GM19240 (cell line): ENCODE measurements around the gene TBC1D9.

Source experiments
- DNase-seq: peaks from one replicate; pipeline ENCODE4 v3.0.0; 2011; ENCODE audit warnings: low spot score; ENCODE audit not compliant: insufficient read length

The TBC1D9 gene

DNA sequence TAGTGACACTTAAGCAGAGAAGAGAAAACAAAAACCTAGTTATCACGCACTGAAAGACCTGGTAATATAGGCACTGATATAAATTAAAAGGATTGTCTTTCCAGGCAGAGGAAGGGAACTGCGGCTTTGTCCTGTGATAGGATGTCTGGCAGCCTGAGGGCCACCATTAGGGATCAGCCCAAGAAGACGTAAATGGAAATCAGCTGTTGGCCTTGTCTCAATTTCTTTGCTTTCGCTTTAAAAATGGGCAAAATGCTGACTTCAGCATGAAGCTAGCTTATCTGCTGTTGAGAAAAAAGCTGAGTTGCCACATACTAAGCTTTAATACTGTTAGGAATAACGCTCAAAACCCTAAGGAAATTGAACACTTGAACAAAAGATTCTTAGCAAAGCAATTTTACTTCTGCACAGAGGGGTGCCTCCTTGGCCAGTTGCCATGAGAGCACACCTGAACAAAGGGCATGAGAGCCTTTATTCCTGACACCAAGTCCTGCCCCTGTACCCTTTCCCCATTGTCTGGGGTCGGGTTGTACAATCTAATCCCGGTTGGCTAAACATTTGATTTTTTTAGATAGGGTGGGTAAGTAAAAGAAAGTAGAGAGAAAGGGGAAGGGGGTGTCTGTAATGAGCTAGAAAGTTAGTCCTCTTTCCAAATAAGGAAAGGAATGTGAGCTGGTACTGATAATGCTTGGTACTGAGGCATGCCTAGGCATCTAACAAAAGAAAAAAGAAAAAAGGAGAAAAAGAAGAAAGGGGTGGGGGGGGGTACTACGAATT lies 102.3 kb downstream of the TBC1D9 start:
- no peak for DNase-seq

DNA sequence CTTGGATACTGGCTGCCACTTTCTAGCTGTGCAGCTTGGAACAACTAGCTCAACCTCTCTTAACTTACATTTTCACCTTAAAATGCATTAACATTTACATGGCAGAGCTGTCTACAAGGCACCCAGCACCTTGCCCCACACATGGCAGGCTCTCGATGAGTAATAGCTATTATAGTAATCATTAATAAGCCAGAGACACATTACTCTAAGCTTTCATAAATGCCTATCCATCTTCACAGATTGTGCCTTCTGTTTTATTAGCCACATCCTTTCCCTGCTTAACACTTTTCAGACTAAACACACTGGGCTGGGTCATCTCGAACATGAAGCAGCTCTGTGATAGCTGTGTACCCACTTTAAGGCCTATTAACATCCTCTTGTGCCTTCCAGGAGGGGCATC lies 103.6 kb downstream of the TBC1D9 start:
- DNase-seq: no peak

DNA sequence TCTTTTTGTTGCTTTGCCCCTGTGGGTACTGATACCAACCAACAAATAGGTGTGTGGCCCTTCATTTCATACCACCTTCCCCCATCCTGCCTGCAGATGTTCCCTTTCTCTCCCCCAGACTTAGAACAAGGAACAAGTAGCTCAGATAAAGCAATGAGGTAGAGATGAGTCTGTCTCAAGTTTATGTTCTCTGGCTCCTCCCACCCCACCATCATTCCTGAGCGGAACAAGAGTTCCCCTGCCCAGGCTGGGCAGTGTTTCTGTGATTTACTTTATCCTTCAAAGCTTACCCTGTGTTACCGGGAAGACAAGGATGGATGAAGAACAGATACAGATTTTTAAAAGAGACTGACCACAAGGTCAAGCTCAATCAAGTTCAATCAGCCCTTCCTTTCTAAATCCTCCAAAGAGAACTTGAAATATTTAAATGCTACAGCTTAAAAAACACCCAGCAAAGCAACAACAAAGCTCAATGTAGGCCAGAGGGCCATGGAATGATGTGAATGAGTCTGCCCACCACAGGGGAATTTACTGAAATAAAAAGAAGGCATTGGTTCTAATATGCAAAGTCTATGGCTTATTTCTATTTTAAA lies 107.4 kb downstream of the TBC1D9 start:
- no peak for DNase-seq

DNA sequence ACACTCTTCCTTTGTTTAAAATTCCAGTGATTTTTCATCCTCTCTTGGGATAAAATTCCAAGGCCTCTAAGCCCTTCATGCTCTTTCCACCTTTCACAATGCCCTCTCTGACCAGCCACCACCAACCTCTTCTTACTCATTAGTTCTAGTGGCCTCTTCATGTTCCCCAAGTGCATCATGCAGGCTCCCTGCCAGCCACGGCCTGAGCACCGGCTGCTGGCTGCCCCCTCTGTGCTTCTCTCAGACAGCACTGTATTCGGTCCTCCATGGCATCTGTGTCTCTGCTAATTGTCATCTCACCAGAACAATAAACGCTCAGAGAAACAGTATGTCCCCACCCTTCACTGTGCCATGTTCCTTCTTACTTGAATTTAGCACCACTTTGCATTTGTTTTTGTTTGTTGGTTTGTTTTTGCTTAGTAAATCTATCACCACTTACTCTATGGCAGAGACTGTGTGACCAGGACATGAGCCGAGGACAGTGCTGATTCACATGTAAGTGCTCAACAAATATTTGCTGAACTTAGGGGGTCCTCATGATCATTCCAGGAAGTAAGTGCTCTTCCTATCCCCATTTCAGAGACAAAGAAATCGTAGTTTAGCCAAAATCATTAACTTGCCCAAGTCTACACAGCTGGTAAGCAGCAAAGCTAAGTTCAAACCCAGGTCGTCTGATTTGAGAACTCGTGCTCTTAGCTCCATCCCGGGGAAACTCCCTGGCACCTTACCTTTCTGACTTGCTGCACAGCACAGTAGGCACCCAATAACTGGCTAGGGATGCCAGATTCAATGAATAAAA lies 110.4 kb downstream of the TBC1D9 start:
- no peak for DNase-seq

DNA sequence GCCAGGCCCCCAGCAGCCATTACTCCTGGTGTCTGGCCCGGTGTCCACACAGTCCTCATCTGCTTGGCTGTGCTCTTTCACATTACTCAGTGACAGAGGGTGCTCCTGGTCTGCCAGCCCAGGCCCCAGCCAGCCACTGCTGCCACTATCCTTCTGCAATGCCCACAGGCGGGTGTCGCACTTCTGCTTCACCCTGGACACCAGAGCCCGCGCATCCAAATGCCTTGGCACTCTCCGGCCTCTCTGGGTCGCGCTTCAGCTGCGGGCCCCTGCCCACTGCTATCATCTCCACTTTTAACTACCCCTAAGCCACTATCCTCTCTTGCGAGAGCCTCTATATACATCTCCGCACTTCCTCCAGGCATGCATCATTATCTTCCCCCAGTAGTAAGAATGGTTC lies 111.0 kb downstream of the TBC1D9 start:
- no peak for DNase-seq

DNA sequence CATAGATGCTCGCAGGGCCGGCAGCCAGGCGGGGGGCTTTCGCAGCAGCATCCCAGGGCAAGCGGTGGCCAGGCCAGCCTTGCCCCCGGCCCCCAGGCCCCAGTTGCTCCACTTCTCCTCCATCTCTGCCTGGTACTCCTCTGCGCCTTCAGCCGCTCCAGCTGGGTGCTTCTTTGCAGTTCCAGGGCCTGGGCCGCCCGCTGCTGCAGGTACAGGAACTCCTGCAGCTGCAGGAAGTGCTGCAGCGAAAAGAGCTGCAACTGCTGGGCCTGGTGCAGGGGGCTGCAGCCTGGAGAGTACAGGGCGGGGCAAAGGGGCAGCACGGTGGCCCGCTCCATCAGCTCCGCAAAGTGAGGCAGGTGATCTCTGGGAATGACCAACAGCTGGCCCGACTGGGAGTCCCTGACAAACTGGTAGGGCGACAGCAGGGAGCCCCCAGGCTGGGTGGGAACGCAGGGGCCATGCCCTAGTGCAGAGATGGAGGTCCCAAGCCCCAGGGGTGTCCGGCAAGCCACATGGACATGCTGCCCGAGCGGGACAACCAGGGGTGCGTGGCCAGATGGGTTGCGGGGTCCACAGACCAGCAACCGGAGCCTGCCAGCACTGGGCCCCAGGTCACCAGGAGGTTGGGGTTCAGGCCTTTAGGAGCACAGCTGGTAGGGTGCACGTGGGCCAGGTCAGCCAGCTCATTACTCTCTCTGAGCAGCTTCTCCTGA lies 111.6 kb downstream of the TBC1D9 start:
- no peak for DNase-seq

DNA sequence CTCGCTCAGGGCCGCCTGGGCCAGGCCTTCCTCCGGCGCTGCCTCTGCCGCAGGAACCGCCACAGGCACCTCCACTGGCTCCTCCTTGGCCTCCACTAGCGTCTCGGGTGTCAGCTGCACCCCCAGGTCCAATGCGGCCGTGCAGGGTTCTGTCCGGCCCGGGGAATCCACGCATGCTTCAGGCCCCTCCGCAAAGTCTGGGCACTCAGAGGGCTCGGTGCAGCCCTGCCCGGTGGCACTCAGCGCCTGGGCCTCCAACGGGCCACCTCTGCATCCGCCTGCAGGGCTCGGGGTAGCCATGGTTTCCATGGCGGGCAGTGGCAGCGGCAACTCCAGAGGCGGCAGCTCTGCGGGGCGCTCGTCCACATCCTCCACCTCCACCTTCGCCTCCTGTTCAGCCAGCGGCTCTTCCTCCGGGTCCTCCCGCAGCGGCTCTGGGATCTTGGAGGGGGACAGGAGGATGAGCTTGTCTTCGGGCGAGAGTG lies 112.6 kb downstream of the TBC1D9 start:
- DNase-seq: no peak

DNA sequence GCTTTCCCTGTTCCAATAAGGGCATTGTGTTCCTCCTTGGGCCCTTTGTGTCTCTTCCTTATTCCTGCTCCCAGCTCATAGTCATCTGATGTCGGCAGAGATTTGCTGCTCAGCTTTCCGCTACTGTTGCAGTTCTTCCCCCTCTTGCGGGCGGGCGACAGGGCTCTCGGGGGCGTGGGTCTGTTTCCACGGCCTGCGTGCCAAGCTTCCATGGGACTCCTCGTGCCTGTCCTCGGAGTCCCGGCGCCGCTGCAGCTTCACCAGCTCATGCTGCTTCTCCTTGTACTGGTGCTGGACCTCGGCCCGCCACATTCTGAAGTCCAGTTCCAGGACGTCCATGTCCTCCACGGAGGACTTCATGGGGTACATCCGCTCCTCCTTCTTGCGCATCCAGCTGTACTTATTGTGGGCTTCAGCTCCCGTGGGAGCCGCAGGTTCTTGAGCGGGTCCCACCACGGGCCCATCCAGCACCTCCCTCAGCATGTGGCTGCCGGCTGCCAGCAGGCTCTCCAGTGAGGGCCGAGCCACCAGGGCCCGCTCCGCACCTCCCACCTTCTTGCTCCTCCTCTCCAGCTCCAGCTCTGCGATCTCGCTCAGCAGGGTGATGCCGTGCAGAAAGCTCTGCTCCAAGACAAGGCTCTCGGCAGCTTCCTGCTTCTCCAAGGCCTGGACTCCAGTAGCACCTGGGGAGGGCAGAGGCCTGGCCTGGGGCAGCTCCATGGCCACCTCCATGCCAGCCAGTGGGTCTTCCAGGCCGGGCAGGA lies 113.3 kb downstream of the TBC1D9 start:
- no peak for DNase-seq

DNA sequence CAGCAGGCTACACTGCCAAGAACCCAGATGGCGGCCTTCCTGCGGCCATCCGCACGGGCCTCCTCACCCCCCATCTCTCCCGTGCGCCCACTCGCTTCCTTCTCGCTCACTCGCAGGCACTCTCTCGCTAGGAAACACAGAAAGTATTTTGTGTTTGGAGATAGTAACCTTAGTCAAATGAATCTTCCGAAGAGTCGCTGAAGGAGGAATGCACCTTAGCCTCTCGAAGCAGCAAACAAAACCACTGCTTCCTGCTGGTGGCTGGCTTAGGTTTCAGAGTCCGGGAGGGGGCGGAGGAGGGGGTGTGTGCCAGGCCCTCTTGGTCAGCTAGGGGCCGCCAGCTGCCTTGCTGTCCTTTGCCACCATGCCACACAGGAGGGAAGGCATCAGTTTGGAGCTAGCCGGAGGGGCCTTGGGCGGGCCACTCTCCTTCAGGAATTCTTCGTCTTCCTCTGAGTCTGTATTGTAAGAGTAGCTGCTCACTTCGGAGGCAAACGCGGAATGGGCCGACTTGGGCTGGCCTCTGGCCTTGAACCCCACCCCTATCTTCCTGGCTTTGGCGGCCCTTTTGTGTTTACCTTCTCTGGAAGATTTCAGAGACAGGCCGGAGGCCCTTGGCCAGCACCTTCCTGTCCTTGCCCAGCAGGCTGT lies 114.3 kb downstream of the TBC1D9 start:
- DNase-seq: no peak

DNA sequence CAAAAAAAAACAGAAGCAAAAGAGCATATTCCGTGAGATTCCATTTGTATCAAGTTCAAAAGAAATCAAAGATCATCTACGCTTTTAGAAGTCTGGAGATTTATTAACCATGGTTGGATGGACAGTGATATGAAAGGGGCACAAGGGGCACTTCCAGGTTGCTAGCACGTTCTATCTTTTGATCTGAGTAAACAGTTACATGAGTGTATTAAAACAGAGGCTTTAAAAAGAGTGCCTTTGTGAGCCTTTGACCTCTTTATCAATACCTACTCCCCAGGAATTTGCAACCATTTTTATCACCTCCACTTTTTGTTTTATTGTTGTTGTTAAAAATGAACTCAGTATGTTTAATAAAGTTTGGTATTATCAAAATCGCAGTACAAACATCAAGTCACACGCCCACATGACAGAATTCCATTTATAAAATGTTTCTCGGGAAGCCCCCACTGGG lies 115.1 kb downstream of the TBC1D9 start:
- no peak for DNase-seq

DNA sequence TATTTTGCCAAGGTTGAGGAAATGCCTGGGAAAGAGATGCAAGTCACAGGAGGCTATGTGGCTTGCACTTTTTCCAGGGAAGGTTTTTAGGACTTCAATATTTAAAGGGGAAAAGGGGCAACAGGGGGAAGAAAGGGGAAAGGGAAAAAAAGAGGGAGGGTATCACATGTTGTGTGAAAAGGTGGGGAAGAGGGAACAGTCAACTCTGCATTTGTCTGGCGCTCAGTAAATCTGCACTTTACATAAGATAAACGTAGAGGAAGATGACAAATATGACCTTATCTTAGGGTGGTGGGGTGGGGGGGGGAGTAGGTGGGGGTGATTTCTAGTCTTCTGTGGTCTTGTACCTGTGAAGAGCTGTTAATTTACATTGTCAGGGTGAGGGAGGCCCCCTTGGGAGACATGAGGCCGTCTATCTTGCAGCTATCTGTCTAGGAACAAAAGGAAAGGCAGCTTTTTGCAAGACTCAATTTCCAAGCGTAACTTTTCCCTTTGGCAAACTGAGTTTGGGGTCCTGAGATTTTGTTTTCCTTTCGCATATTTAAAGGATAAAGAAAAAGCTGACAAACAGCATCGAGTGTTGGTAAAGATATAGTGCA lies 115.9 kb downstream of the TBC1D9 start:
- no peak for DNase-seq

DNA sequence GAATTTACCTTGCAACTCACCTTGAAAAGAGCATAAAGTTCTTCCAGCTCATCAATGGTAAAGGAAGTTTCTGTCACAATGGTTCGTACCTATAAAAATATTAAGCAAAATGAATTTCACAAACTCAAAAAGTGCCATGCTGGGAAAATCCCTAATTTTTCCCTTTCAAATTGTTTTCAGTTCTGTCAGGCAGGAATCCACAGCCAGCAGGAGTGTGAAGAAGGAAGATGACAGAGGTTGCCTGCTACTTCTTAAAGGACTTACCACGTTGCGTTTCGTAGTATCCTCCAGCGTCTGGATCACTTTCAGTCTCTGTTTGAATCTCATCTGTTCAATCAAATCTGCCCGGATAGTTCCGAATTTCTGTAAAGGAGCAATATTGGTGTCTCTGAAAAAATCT lies 117.1 kb downstream of the TBC1D9 start:
- no peak for DNase-seq

DNA sequence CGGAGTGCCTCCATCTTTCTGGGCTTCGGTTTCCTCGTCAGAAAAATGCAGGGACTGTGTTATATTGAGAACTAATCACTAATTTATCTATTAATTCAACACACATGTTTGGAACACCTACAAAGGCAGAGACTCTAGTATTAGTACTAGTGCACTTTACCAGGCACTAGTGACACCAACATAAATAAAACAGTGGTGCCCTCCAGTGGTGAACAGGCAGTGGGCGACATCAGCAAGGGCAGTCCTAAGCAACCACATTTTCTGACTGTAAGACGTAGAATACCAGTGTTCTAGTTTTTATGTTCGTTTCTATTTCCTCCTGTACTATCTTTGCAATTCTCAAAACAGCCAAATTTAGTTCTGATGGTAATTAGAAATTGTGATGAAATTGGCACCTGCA lies 118.3 kb downstream of the TBC1D9 start:
- DNase-seq: peak; percentile 27

DNA sequence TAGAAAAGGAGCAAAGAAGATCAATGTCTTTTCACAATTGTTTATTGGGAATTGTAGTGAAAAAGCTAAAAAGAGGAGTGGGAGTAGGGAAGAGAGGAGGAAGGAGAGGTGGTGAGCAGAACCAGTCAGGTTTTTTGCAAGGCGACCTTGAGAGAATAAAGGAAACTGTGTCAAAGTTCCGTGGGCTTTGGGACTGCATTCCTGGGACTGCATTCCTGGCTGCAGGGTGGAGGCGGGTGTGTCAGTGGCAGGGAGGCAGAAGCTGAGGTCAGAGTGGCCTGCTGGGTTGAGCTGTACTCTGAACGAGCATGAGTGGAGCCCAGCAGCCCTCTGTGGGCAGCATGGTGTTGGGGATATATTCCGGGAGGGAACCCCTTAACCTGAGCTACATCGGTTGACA lies 120.6 kb downstream of the TBC1D9 start:
- DNase-seq: no peak

DNA sequence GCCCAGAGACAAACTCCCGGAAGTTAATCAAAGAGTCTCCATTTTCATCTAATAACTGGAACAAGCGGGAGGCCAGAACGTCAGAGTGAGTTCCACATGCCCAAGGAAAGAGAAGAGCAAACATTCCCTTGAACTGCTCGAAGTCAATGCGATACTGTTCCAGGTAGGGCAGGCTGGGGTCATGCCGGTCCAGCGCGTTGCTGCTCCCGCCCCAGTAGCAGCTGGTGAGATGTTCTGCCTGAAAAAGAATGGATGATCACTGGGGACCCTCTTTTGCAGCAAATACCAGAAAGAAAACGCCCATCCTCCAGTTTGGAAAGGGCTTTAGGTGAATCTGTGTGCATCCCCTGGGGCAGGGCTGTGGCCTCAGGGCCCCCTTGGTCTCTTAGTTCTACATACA lies 122.2 kb downstream of the TBC1D9 start:
- DNase-seq: no peak

DNA sequence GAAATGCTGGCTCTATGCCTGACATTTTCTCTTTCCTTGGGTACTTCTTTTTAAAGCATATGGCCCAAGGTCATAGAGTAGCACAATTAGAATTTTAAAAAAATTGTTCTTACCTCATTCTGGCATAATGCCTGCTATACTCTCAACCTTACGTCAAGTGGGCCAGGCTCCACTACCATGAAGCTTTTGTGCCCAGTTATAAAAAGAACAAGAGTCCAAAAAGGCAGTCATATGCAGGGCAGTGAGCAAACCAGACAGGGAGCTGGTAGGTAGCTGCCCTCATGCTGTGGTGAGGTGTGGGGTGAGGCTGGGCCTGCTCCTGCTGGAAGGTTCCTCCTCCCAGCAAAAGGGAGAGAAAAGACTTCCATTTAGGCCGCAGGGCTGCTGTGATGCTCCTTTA lies 123.1 kb downstream of the TBC1D9 start:
- no peak for DNase-seq

DNA sequence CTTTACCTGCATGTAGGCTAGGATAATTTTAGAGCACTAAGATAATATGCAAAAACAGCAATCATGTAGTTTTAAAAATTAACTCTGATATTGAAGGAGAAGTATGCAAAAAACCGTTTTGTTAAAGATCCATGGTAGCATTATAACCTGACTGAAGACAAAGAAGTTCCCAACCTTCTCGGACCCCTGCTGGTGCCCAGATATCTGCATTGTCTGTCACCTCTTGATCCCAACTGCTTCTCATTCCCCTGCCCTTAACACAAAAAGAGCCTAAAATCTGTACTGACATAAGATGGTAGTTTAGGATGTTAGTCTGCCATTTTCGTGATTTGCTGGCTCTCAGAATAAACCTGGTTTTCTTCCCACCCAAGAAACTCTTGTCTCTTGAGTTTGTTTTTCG lies 125.9 kb downstream of the TBC1D9 start:
- no peak for DNase-seq

DNA sequence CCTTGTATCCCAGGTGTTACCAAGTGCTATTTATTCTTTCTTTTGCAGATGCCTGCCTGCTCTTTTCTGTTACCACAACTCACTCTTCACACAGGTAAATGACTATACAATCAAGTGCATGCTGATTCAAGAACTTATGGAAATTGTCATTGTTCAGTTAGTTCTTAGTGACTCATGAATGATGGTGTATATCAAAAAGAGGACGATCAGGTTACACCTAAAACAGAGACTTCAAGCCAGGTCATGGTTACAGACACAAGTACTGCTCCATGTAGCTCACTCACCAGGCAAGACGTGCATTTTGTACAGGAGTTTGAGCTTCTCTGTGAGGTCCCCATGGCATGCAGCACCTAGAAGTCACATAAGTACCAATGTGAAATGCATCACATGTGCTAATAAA lies 128.2 kb downstream of the TBC1D9 start:
- no peak for DNase-seq

DNA sequence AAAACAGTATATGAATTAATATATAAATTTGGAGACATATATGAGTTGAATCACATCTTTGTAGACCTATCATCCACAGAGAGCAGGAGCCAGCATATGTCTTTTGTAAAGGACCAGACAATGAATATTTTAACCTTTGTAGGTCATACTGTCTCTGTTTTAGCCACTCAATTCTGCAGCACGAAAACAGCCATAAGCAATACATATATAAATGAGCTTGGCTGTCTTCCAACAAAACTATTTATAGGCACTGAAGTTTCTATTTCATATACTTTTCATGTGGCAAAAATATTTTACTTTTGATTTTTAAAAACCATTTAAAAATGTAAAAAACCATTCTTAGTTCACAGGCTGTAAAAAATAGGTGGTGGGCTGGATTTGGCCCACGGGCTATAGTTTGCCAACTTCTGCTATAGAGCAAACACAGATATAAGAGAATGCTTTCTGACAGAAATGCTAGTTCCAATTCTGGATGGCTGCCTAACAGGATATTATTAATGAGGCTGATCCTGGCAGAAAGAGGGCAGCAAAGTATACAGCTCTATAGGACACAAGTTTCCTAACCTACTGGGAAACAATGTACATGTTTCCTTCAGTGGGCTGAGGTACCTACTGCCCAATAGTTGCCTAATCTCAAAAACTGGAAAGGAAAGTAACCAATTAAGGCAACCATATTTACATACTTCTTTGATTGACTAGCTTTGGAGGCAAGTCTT lies 129.4 kb downstream of the TBC1D9 start:
- DNase-seq: no peak
